Transverse colon (tissue), 4 donors: ENCODE measurements around the gene EXOC3L4. TPM values are rescaled to one million over a fixed set of nuclear protein-coding genes. Genes with fewer than 3 reads are reported as not detected.
A peak's percentile ranks its signal among the peaks of the same experiment; 100 is the strongest.
"Not testable (repeated sequence)": the region's sequence is repeated elsewhere in the genome, so short reads cannot be mapped to it uniquely, and the experiment has no call there.

Experiments
- DNase-seq: peaks from one replicate; pipeline ENCODE4 v3.0.0-alpha.2; 2019
- H3K27ac ChIP-seq, 4 donors: fragments of 200-600 bp; sonication (generic); 2 replicates each; pipeline ENCODE4 v1.5.1; 2016 to 2018; ENCODE audit warnings: inconsistent platforms in 4 of 4
- H3K27me3 ChIP-seq: fragments of 200-600 bp; sonication (generic); 2 replicates; pipeline ENCODE4 v1.5.1; 2017; ENCODE audit warnings: inconsistent platforms
- H3K36me3 ChIP-seq, 4 donors: fragments of 200-600 bp; sonication (generic); 2 replicates each; pipeline ENCODE4 v1.5.1; 2017 to 2019; ENCODE audit warnings: inconsistent platforms in 4 of 4
- H3K4me1 ChIP-seq, 4 donors: fragments of 200-600 bp; sonication (generic); 2 replicates each; pipeline ENCODE4 v1.5.1; 2017 to 2020; ENCODE audit warnings: inconsistent platforms in 4 of 4
- H3K4me3 ChIP-seq, 4 donors: fragments of 200-600 bp; sonication (generic); 1 replicate in 1 of 4; 2 replicates in 3 of 4; pipeline versions ENCODE4 v1.5.1 to v1.6.1; 2017 to 2019; ENCODE audit warnings: inconsistent platforms in 4 of 4
- H3K9me3 ChIP-seq, 2 donors: fragments of 200-600 bp; sonication (generic); 2 replicates each; pipeline ENCODE4 v1.5.1; 2017 to 2019; ENCODE audit warnings: inconsistent platforms in 2 of 2
- CTCF ChIP-seq, 5 experiments: fragments of 200-600 bp in 3 of 5; fragments of 450-650 bp in 2 of 5; sonication (generic) in 3 of 5; IDR thresholded peaks; 1 replicate in 2 of 5; 2 replicates in 3 of 5; pipeline ENCODE4 v1.5.1; 2016 to 2017; ENCODE audit warnings: antibody characterized with exemption in 5 of 5, inconsistent platforms in 3 of 5, mild to moderate bottlenecking in 2 of 5, moderate library complexity in 1 of 5
- EP300 ChIP-seq: sonication (generic); formaldehyde crosslinking; IDR thresholded peaks from one replicate; pipeline ENCODE4 v1.6.1; 2017; ENCODE audit warnings: antibody characterized with exemption, low read depth
- POLR2A ChIP-seq: fragments of 450-650 bp; IDR thresholded peaks from one replicate; pipeline ENCODE4 v1.6.1; 2016; ENCODE audit warnings: antibody characterized with exemption, mild to moderate bottlenecking, moderate library complexity
- POLR2AphosphoS5 ChIP-seq, 3 donors: sonication (generic); formaldehyde crosslinking; IDR thresholded peaks; one replicate each; pipeline ENCODE4 v1.6.1; 2016; ENCODE audit warnings: antibody characterized with exemption in 3 of 3
- WGBS, 2 donors: methylation state at CpG; one replicate each; pipeline ENCODE4 v1.1.5; 2018; ENCODE audit warnings: low coverage in 1 of 2; 5-methylcytosine and 5-hydroxymethylcytosine counted together
- in situ Hi-C, 4 donors: fragments of 200-750 bp; cut with MboI; loops; one replicate each; pipeline versions ENCODE4 v1.15.0 to v1.15.1; 2017; ENCODE audit warnings: low sequenced_read_pairs in 3 of 4, low pct_ligation_motif_present in 1 of 4, low pct_unique_long_range_greater_than_20kb in 1 of 4
- intact Hi-C: fragments of 100-400 bp; cut with DNase I; formaldehyde crosslinking; loops from one replicate; pipeline ENCODE4 v1.15.1; 2023; ENCODE audit warnings: low total_unique reads
- total RNA-seq, 4 donors: library from RNA; depleted of rRNA; stranded (reverse); fragments of >200 nt; gene quantifications; one replicate each; pipeline ENCODE4 v1.1.0, GENCODE V29; 2016

The EXOC3L4 gene
- total RNA-seq, 4 donors from 2014 or later: 15.2 to 49.0 (median 30.3) TPM

- in situ Hi-C loops: no loop called here
- intact Hi-C loops: no loop called here
- Histone ChIP-seq H3K9me3 (no peaks in the 10 kb centered on the region), H3K27ac (peak overlapping the region in 1 of 4 donors; percentile 78), H3K27me3 (no peaks in the 10 kb centered on the region), H3K4me3 (no peak overlapping the region), H3K36me3 (no peaks in the 10 kb centered on the region), H3K4me1 (peaks cover 6 to 56% (median 27%) of the 10 kb centered on the region in 4 donors)
- 84% methylated on average over 5 of the region's 5 CpGs; no CpG with 5 or more reads in 1 of the 2 donors for WGBS, 2 donors
- no peak for DNase-seq
- TF ChIP-seq EP300 (no peak), POLR2A (no peak), CTCF (IDR thresholded peaks at IDR 0.05) (no peak), POLR2AphosphoS5 (IDR thresholded peaks at IDR 0.05) (no peak)
Measured at GRCh38 chr14:103113303-103113702, 18.8 kb downstream of the EXOC3L4 start.

GRCh38 chr14:103113774-103114173 lies 19.2 kb downstream of the EXOC3L4 start:
- 79% methylated on average over 11 of the region's 13 CpGs; no CpG with 5 or more reads in 1 of the 2 donors for WGBS, 2 donors
- H3K27ac ChIP-seq: peak overlapping the region in 1 of 4 donors; percentile 78

GRCh38 chr14:103115086-103115679 lies 20.7 kb downstream of the EXOC3L4 start:
- H3K9me3 ChIP-seq, H3K27me3 ChIP-seq, in situ Hi-C loops, H3K36me3 ChIP-seq, intact Hi-C loops: not testable (repeated sequence)
- peaks cover 6 to 51% (median 28%) of the 10 kb centered on the region in 4 donors for H3K4me1 ChIP-seq
- H3K4me3 ChIP-seq: peak overlapping the region in 2 of 4 donors; percentile 11 to 38
- H3K27ac ChIP-seq: peak overlapping the region; percentile 76 to 79 (median 78)
- WGBS, 2 donors: 10 to 32% methylated on average over 4 to 12 of the region's 12 CpGs
- DNase-seq: peak; percentile 74

More at GRCh38 chr14:103113774-103114173, 19.2 kb downstream of the EXOC3L4 start:
- Histone ChIP-seq H3K4me1 (peaks cover 10 to 57% (median 30%) of the 10 kb centered on the region in 4 donors), H3K9me3 (no peaks in the 10 kb centered on the region), H3K4me3 (no peak overlapping the region), H3K36me3 (no peaks in the 10 kb centered on the region), H3K27me3 (no peaks in the 10 kb centered on the region)
- in situ Hi-C loops (no loop called here), intact Hi-C loops (no loop called here)
- no peak for DNase-seq
- TF ChIP-seq POLR2A: no peak
- no peak for TF ChIP-seq EP300
- no peak for TF ChIP-seq POLR2AphosphoS5 (IDR thresholded peaks at IDR 0.05)
- TF ChIP-seq CTCF (IDR thresholded peaks at IDR 0.05): no peak

- Histone ChIP-seq H3K9me3 (no peaks in the 10 kb centered on the region), H3K36me3 (no peaks in the 10 kb centered on the region), H3K4me3 (no peak overlapping the region), H3K27ac (peak overlapping the region in 1 of 4 donors; percentile 76), H3K4me1 (peaks cover 12 to 50% (median 29%) of the 10 kb centered on the region in 4 donors), H3K27me3 (no peaks in the 10 kb centered on the region)
- no peak for DNase-seq
- intact Hi-C loops (no loop called here), in situ Hi-C loops (no loop called here)
- TF ChIP-seq POLR2A (no peak), CTCF (IDR thresholded peaks at IDR 0.05) (no peak), EP300 (no peak), POLR2AphosphoS5 (IDR thresholded peaks at IDR 0.05) (no peak)
- 85 to 100% methylated on average over 1 to 10 of the region's 10 CpGs for WGBS, 2 donors
Measured at GRCh38 chr14:103115845-103116572, 21.5 kb downstream of the EXOC3L4 start.
